ENCODE data around the gene ZNF26. TPM values are rescaled to one million over a fixed set of nuclear protein-coding genes. Genes with fewer than 3 reads are reported as not detected.

The ZNF26 gene
- total RNA-seq, 2 experiments from 2014 or later: 29.1 to 31.9 TPM

DNA sequence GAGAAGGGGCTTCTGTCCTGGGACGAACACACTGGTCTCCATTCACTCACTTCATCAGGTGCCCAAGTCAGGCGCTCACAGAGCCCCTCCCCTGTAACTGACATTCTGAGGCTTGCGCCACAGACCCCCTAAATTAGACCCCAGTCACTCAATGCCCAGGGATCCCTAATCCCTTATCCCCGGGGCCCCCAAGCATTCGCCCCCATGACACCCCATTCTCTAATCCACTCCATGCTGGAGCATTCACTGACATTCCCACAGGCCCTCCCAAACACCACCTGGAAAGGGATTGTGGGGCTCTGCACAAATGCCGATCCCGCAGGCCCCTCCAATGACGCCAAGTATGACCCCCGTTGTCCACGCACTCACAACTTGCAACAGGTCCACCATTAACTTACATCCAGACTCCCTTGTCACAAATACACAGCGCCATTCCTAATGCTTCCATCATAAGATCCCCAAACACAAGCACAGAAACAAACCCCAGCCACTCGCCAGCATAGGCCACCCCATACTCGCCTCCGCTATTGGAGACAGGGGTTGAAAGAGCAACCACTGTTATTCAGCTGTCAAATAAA is 31.6 kb upstream of the ZNF26 start:
- no peaks in the 10 kb centered on the region for H3K27me3 Mint-ChIP-seq
- Histone ChIP-seq H3K9me3 (ENCODE audit: control insufficient read depth in 1 of 2, insufficient read depth in 1 of 2, low read length in 2 of 2) (peaks cover 6 to 34% of the 10 kb centered on the region in 2 experiments), H3K27ac (ENCODE audit: low read depth in 1 of 2, low read length in 2 of 2) (no peak overlapping the region), H3K4me3 (ENCODE audit: low read length) (no peak overlapping the region), H3K36me3 (ENCODE audit: insufficient read depth, low read length) (peaks cover 5% of the 10 kb centered on the region), H3K4me1 (ENCODE audit: insufficient read depth, low read length) (peaks cover 23% of the 10 kb centered on the region), H3K27me3 (ENCODE audit: control insufficient read depth in 1 of 2, insufficient read depth in 2 of 2, low read length in 2 of 2) (no peaks in the 10 kb centered on the region)
- DNase-seq: peak in 2 of 14 experiments; percentile 3 to 38
- POLR2A ChIA-PET: interaction anchor here (2.8 kb wide), 1 partner anchor 32 kb away, joined by 19 read pairs; the partner anchor contains the start of gene ZNF26
- H3K27ac Mint-ChIP-seq: peak overlapping the region; percentile 89
- CTCF ChIA-PET: no interaction called here
- ATAC-seq (ENCODE audit: poor library complexity): no peak
- intact Hi-C loops (cut with DNase I, micrococcal nuclease): loop anchor here in 1 of 2 experiments (2.0 to 5.0 kb wide), 3 partner anchors 42 to 192 kb away; partner anchors contain the start of genes ANKLE2 and GOLGA3
- H3K4me1 Mint-ChIP-seq (ENCODE audit: low read depth): peaks cover 29% of the 10 kb centered on the region
- H3K9me3 Mint-ChIP-seq: peaks cover 1% of the 10 kb centered on the region
- TF ChIP-seq, protein P1, sequence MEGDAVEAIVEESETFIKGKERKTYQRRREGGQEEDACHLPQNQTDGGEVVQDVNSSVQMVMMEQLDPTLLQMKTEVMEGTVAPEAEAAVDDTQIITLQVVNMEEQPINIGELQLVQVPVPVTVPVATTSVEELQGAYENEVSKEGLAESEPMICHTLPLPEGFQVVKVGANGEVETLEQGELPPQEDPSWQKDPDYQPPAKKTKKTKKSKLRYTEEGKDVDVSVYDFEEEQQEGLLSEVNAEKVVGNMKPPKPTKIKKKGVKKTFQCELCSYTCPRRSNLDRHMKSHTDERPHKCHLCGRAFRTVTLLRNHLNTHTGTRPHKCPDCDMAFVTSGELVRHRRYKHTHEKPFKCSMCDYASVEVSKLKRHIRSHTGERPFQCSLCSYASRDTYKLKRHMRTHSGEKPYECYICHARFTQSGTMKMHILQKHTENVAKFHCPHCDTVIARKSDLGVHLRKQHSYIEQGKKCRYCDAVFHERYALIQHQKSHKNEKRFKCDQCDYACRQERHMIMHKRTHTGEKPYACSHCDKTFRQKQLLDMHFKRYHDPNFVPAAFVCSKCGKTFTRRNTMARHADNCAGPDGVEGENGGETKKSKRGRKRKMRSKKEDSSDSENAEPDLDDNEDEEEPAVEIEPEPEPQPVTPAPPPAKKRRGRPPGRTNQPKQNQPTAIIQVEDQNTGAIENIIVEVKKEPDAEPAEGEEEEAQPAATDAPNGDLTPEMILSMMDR (IDR thresholded peaks at IDR 0.05): no peak
- H3K4me3 Mint-ChIP-seq: peak overlapping the region; percentile 80
- H3K36me3 Mint-ChIP-seq (ENCODE audit: low read depth): peaks cover 32% of the 10 kb centered on the region

- ChIA-PET POLR2A (interaction anchor here (0.6 to 2.8 kb wide), 4 partner anchors 31 to 126 kb away, joined by 3 to 19 read pairs (median 4); partner anchors contain the start of genes GOLGA3, ZNF26 and ZNF84), CTCF (no interaction called here)
- no peaks in the 10 kb centered on the region for H3K36me3 ChIP-seq (ENCODE audit: insufficient read depth, low read length)
- ATAC-seq (ENCODE audit: poor library complexity) (peak; percentile 30), DNase-seq (peak in 2 of 14 experiments; percentile 8 to 9)
- TF ChIP-seq, protein P1 (IDR thresholded peaks at IDR 0.05): no peak
- peak overlapping the region in 1 of 2 donors; percentile 22 for H3K27ac ChIP-seq (ENCODE audit: low read depth in 1 of 2, low read length in 2 of 2)
- Mint-ChIP-seq H3K27me3 (no peaks in the 10 kb centered on the region), H3K27ac (peak overlapping the region; percentile 89), H3K4me1 (ENCODE audit: low read depth) (peaks cover 29% of the 10 kb centered on the region), H3K9me3 (no peaks in the 10 kb centered on the region), H3K4me3 (peak overlapping the region; percentile 80), H3K36me3 (ENCODE audit: low read depth) (peaks cover 32% of the 10 kb centered on the region)
- peak overlapping the region; percentile 78 for H3K4me3 ChIP-seq (ENCODE audit: low read length)
- H3K9me3 ChIP-seq (ENCODE audit: control insufficient read depth in 1 of 2, insufficient read depth in 1 of 2, low read length in 2 of 2): peaks cover 0 to 26% of the 10 kb centered on the region in 2 experiments
- no peaks in the 10 kb centered on the region for H3K27me3 ChIP-seq (ENCODE audit: control insufficient read depth in 1 of 2, insufficient read depth in 2 of 2, low read length in 2 of 2)
- intact Hi-C loops (cut with DNase I, micrococcal nuclease): loop anchor here (1.0 to 5.0 kb wide), 7 partner anchors 30 to 193 kb away; partner anchors contain the start of genes ANKLE2 (in 1 of the 2), GOLGA3 (in 1 of the 2), ZNF140 (in 1 of the 2) and ZNF26 (in 1 of the 2)
- peaks cover 23% of the 10 kb centered on the region for H3K4me1 ChIP-seq (ENCODE audit: insufficient read depth, low read length)
Observed at GRCh38 chr12:132955094-132956010, 30.8 kb upstream of the ZNF26 start.

Measured in CD4-positive, alpha-beta T cell (primary cell).